Measurements from ENCODE around the gene AAK1.

DNA sequence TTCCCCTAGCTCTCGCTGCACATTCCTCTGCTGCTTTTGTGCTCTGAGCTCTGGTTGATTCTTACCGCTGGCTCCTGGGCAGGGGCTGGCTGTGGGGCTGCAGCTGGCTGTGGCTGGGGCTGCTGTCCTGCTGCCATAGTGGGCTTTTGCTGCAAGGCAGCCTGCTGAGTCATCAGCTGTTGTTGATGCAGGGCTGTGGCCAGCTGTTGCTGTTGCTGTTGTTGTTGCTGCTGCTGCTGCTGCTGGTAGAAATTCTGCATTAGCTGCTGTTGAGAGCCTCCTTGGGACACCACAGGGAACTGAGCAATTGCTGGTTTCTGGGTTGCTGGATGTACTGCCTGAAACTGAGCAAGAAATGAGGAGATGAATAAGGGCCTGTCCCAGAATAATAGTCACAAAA lies 129.1 kb downstream of the AAK1 start:
- TF ChIP-seq CTCF (IDR thresholded peaks at IDR 0.05; ENCODE audit: low read depth, low read length) (no peak), EZH2phosphoT487 (IDR thresholded peaks at IDR 0.05; ENCODE audit: low read depth) (no peak)

All from OCI-LY3 (cell line).